ENCODE data around the gene MKRN3. TPM values are rescaled to one million over a fixed set of nuclear protein-coding genes. Genes with fewer than 3 reads are reported as not detected.

Gene MKRN3
- total and polyA plus RNA-seq, 2 donors (not counting 3 experiments of a cell fraction or from before 2014, with no cell fraction given): 0.18 to 0.40 TPM

GRCh38 chr15:23574742-23575141 is 9.3 kb downstream of the MKRN3 start:
- no peaks in the 10 kb centered on the region for H3K9me1 ChIP-seq (replicated peaks; ENCODE audit: control insufficient read depth, extremely low read depth, insufficient read depth, low read length)
- H3K9ac ChIP-seq (replicated peaks; ENCODE audit: extremely low read depth, insufficient read depth, low read length): no peak overlapping the region
- dilution Hi-C loops (cut with MboI; ENCODE audit: extremely low pct_ligation_motif_present, low sequenced_read_pairs): no loop called here
- H3K4me1 ChIP-seq (ENCODE audit: control insufficient read depth, extremely low read depth, insufficient read depth, low read length): no peaks in the 10 kb centered on the region
- no peak overlapping the region for H3K4me2 ChIP-seq (ENCODE audit: insufficient read depth, low read length)
- POLR2A ChIA-PET: no interaction called here
- H3K4me3 ChIP-seq (replicated peaks in 1 of 3; ENCODE audit: insufficient read depth in 1 of 3, low read depth in 1 of 3, low read length in 3 of 3): no peak overlapping the region
- CTCF ChIA-PET: no interaction called here
- no peaks in the 10 kb centered on the region for H4K20me1 ChIP-seq (replicated peaks; ENCODE audit: control insufficient read depth, extremely low read depth, insufficient read depth, low read length)
- intact Hi-C loops (cut with micrococcal nuclease): no loop called here
- BruUV-seq (replicated peaks): no TSS peak
- H3K27ac ChIP-seq (ENCODE audit: insufficient read depth, low read depth, low read length): no peak overlapping the region
- no peaks in the 10 kb centered on the region for H3K27me3 ChIP-seq (ENCODE audit: control insufficient read depth in 2 of 2, insufficient read depth in 2 of 2, low read length in 2 of 2)
- TF ChIP-seq, protein P1, sequence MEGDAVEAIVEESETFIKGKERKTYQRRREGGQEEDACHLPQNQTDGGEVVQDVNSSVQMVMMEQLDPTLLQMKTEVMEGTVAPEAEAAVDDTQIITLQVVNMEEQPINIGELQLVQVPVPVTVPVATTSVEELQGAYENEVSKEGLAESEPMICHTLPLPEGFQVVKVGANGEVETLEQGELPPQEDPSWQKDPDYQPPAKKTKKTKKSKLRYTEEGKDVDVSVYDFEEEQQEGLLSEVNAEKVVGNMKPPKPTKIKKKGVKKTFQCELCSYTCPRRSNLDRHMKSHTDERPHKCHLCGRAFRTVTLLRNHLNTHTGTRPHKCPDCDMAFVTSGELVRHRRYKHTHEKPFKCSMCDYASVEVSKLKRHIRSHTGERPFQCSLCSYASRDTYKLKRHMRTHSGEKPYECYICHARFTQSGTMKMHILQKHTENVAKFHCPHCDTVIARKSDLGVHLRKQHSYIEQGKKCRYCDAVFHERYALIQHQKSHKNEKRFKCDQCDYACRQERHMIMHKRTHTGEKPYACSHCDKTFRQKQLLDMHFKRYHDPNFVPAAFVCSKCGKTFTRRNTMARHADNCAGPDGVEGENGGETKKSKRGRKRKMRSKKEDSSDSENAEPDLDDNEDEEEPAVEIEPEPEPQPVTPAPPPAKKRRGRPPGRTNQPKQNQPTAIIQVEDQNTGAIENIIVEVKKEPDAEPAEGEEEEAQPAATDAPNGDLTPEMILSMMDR (IDR thresholded peaks at IDR 0.05; ENCODE audit: extremely low read depth in 1 of 2, insufficient read depth in 1 of 2, low read depth in 1 of 2, low read length in 2 of 2): no peak
- TF ChIP-seq MAX (IDR thresholded peaks at IDR 0.05; ENCODE audit: insufficient read depth, insufficient read length) (no peak), MYC (IDR thresholded peaks at IDR 0.05; ENCODE audit: low read depth, low read length) (no peak), EZH2 (IDR thresholded peaks at IDR 0.05; ENCODE audit: borderline replicate concordance, low read depth, low read length, severe bottlenecking) (no peak), POLR2AphosphoS5 (IDR thresholded peaks at IDR 0.05; ENCODE audit: insufficient read depth, low read depth, low read length) (no peak), JUN (IDR thresholded peaks at IDR 0.05; ENCODE audit: borderline replicate concordance, insufficient read depth, insufficient read length, low read depth) (no peak), GATA2 (IDR thresholded peaks at IDR 0.05; ENCODE audit: insufficient read depth, insufficient read length, low read depth, low read length) (no peak), FOS (IDR thresholded peaks at IDR 0.05; ENCODE audit: borderline replicate concordance, insufficient read depth, low read length) (no peak)
- no peak for FAIRE-seq
- DNase-seq (ENCODE audit: low read depth, low spot score): no peak
- H3K36me3 ChIP-seq (ENCODE audit: control insufficient read depth in 2 of 2, extremely low read depth in 1 of 2, insufficient read depth in 2 of 2, low read length in 2 of 2): no peaks in the 10 kb centered on the region
- no peaks in the 10 kb centered on the region for H3K9me3 ChIP-seq (replicated peaks; ENCODE audit: control insufficient read depth, insufficient read depth, low read length)
- no peak overlapping the region for H2AFZ ChIP-seq (ENCODE audit: low read depth, low read length)
- H3K79me2 ChIP-seq (ENCODE audit: control insufficient read depth, insufficient read depth, low read length): no peaks in the 10 kb centered on the region

Data from endothelial cell of umbilical vein (primary cell).